ENCODE measurements around the gene SLC4A2. TPM values are rescaled to one million over a fixed set of nuclear protein-coding genes. Genes with fewer than 3 reads are reported as not detected.
A peak's percentile ranks its signal among the peaks of the same experiment; 100 is the strongest.

The SLC4A2 gene
- total RNA-seq, 1 donor from 2014 or later, result 83.1 TPM

DNA sequence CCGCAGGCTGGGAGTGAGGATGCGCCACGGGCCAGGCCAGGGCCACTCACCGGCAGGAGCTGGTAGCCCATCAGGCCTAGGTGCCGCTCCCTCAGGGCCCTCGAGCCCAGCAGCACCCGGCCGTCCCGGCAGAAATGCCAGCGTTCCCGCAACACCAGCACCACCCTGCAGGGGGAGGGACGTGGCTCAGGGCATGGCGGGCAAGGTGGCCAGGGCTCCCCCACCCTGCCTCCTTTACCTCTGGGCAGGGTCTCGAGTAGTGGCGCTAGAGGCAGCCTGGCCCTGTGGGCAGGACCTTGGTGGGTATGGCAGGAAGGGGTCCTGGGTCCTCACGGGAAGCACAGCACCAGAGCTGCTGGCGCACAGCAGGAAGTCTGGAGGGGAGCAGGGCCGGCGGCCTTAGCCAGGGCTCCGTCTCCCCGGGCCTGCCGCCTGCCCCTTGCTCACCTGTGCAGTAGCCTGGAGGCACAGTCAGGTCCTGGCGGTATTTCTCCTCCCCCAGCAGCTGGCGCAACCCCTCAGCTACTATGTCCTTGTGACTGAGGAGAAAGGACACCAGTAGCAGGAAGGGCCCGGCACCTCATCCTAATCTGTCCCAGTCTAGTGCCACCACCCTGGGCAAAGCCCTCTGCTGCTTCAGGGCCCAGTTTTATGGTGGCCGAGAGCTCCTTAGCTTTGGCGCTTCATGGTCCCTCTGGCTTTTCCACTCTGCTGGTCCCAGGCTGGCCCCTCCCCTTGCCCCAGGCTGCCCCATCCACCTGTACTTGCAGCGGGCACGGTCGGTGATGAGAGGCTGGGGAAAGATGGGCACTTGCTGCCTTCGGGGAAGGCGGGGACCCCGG, 17.7 kb downstream of the SLC4A2 start:
- DNase-seq (ENCODE audit: low spot score) (no peak), ATAC-seq (no peak)

DNA sequence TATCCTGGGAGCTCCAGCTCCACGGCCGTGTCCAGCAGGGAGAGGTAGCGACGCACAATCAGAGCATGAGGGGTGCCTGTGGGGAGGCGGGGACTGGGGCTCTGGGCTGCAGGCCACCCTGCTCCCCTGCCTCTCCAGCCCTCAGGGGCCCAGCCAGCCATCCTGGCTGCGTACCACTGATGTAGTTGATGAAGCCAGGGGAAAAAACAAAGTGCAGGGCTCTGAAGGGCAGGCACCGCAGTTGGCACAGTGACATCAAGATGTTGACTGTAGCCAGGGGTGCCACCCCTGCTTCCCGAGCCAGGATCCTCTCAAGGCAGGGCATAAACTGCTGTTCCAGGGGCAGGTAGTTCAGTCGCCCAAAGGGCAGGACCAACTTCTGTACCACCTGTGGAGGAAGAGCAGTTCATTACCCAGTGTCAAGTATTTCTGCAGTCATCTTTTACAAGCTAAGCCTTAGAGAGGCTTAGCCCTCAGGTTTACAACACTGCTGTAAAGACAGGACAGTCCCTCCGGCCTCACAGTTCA, 18.4 kb downstream of the SLC4A2 start:
- ATAC-seq (no peak), DNase-seq (ENCODE audit: low spot score) (peak; percentile 40)

DNA sequence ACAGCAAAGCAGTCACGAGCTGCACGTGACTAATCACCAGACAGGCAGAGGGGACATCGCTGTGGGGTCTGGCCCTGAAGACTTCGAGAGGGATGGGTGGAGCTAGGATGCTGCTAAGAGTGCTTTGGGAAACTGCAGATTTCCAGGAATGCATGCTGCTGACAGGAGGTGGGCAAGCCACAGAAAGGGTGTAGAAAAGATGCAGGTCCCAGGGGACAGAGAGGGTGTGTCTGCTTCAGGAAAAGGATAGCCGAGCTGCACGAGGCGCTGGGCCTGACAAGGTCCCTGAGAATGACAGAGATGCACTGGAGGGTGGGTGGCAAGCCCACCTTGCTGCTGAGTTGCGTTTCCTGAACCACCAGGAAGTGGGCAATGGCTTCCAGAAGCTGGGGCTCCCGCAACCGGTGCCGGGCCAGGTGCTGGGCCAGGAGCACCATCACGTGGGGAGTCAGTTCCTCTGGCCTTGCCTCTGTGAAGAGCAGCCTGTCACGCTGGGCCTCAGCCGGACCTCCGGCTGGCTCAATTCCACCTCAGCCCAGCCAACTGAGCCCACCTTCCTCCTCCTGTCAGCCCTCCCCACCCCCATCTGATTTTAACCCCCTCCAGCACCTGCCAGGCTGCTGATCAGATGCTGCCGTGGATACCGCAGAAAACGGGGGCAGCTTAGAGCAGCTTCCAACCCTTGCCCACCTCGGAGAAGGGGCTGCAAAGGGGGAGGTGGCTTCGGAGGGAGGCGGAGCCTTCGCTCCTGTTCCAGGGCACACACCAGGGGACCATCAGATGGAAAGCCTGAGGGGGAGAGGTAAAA, 19.0 kb downstream of the SLC4A2 start:
- ATAC-seq, result no peak
- peak; percentile 44 for DNase-seq (ENCODE audit: low spot score)

DNA sequence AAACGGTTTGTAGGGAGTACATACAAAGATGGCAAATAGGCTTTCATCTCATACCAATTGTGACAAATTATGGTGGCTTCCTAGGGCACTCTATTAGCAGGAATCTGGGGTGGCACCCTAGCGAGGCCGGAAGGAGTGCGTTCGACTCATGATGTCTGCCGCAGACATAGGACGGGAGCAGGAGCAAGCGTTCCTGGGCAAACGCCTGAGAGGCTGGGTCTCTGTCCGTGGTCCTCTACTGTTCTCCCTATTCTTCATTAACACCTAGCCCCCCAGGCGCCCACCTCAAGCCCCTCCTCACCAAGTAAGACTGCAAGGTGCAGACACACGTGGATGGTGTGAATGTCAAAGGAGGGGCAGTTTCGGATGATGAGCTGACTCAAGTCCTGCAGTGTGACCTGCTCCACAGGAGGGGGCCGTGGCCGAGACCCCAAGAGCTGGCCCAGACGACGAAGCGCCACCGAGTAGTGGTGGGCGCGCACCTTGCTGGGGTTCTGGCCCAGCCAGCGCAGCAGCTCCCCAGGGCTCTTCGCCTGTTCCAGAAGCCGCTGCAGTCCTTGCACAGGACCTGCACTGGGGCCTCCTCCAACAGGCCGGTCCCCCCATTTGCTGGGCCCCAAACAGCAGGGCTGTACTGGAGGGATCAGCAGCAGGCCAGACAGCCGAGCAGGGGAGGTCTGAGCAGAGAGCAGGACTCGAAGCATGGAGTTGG, 20.0 kb downstream of the SLC4A2 start:
- no peak for DNase-seq (ENCODE audit: low spot score)

DNA sequence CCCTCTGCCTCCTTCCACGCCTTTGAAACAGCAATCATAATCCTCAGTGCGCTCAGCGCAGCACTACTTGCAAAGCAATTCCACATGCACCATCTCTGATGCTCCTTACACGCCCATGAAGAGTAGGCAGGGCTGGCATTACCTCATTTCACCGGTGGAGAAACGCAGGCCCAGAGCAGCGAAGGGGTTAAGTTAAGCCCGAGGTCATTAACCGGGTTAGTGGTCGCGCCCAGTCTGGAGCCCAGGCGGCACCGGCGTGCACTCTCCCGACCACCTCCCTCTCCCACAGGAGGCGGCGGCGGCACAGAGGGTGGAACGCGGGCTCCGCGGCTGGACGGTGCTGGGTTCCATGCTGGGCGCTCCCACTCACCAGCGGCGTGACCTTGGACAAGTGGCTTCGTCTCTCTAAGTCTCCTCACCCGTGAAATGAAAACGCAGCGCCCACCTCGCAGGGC, 20.7 kb downstream of the SLC4A2 start:
- DNase-seq (ENCODE audit: low spot score) (no peak), ATAC-seq (peak; percentile 0)

More for the DNA sequence above, 20.0 kb downstream of the SLC4A2 start:
- ATAC-seq, result no peak

DNA sequence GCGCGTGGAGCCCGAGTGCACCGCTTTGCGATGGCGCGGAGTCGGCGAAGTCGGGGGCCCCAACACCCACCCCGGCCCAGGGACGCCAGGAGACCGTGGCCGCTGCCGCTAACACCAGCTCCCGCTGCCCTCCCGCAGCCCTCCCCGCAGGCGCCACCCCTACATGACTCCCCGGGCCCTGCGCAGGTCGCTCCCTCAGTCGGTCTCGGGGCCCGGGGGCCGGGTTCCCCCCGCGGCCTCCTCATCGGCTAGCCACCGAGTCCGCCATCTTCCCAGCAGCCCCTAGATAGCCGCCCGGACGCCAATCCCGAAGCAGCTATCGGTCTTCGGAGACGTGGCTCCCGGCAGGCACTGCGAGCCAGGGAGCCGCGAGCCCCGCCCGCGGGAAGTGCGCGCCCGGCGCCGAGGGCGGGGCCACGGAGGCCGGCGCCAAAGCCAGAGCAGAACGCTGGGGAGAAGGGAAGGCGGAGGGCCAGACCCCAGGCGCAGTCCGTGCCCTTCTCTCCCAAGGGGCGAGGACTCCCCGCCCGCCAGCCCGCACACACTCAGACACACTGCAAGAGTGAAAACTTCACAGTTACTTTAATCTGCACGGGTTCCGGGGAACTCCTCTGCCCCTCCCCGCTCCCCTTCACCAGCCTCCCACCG, 21.3 kb downstream of the SLC4A2 start, which contains the start of gene FASTK:
TSS of gene FASTK (minus strand) at position 288 of the 648 bp plus-strand sequence. CDS start at position 245, 43 bp downstream.
- peak; percentile 79 for ATAC-seq
- peak; percentile 94 for DNase-seq (ENCODE audit: low spot score)

DNA sequence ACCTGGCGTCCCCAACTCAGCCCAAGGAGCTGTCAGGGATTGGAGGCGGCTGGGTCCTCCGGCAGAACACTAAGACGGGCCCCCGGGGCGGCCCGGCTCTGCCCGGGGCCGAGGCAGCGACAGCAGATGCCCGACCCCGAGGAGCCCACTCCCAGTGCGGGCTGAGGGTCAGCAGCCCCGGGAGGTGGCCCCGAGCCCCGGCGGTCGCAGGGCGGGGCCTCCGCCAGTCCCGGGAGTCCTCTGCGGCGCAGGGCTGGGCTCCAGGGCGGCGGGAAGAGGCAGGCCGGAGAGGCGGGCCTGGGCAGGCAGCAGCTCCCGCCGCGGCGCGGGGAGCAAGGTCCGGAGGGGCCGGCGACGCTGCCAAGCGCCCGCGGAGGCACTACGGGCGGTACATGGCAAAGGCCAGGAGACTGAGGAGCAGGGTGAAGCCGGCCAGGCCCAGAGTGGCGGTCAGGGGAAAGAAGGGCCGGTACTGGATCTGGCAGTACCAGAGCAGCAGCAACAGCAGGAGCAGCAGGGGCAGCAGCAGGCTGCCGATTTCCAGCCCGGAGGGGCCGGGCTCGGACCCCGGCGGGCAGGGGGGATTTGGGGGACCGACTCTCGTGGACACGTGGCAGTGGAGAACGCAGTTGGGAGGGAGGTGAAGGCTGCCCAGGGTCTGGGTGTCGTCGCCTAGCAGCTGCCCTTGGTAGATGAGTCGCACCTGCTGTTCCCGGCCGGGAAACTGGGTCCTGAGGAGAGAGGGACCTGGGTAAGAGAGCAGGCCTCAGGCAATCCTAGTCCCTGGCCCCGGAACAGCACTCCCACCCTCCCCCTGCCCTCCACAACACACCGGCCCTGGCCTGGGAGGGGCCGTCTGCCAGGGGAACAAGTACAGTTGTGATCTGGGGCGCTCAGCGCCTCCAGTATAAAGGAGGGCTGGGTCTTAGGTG, 22.0 kb downstream of the SLC4A2 start:
- ATAC-seq (peak; percentile 59), DNase-seq (ENCODE audit: low spot score) (peak; percentile 83)

DNA sequence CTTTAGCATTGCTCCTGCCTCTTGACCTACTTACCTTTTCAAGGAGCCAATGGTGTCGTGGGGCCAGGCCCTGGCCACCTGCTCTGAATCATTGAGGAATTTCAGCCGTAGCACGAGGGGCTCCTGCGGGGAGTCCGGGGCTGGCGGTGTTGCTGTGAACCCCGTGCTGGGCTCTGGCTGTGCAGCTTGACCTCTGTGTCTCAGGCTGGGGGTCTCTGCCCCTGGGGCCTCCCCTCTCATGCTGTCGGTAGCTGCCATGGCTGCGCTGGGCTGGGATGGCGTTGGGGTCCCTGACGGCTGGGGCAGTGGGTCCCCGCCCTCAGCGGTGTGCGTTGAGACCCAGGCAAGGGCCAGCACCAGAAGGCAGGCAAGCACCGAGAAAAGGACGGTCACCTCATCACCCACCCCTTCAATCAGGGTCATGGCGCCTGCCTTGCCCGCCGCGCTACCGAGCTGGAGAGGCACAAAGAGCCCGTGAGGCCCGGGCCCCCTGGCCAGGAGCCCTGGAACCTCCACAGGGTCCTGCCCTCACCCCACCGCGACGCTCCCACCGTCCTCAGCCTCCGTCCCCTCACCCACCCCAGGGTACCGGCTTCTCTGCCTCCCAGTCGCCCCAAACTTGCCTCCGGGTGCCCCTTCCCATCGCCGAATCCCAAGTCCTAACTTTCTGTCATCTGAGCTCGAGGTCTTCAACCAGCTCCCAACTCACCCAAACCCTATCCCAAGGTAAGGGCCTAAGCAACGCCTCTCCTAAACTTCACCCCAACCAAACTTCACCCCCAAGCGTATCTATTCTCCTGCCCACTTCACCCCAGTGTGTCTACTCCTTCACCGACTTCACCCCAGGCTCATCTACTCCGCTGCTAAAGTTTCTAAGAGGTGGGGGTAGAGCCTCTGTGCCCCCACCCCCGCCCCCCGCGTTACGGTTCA, 23.0 kb downstream of the SLC4A2 start:
- ATAC-seq (no peak), DNase-seq (ENCODE audit: low spot score) (no peak)

DNA sequence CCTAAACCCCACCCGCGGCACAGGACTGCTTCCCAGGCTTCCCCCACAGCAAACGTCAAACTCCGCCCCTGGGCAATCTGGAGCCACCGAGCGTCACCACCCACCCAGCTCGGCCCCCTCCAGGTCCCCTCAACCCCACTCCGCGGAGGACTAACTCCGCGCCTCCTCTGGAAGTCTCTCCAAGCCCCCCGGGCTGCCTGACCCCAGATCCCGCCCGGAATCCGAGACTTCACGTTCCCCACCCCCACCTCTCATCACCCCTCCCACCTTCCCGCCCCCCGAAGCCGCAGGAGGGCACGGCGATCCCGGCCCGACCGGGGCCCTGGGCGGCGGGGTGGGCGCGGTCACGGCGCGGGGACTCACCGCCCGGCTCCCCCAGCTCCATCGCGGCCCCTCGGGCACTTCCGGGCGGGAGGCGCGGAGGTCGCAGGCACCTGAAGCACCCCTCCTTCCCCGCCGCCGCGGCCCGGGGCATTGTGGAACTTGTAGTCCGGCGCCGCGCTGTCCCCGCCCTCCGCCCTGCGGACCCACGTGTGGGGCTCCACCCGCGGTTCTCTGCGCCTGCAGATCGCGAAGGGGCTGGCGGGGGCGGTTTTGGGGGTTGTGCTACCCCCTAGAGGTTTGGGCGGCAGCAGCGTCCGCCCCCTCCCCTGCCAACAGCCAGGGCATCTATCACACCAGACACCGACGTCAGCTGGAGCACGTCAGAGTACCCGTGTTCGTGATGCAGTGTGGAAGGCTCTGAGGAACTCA, 23.9 kb downstream of the SLC4A2 start, which contains the start of gene TMUB1:
TSS of gene TMUB1 (minus strand) at position 423 of the 753 bp plus-strand sequence. CDS start 930 bp downstream, outside the sequence.
- ATAC-seq (peak; percentile 42), DNase-seq (ENCODE audit: low spot score) (peak; percentile 85)

DNA sequence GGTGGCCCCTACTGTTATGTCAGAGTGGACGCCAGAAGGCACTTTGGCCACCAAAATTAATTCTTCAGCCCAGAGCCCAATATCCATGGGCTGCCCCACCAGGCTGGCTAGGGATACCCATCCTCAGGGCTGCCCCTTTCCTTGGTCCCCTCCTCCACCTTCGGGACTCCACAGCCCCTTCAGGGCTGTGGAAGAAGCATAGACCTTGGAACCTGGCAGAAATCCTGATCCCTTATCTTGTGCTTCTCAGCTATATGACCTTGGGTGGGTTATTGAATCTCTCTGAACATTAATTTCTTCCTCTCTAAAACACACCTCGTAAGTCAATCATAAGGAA, 24.4 kb downstream of the SLC4A2 start:
- ATAC-seq (no peak), DNase-seq (ENCODE audit: low spot score) (no peak)

DNA sequence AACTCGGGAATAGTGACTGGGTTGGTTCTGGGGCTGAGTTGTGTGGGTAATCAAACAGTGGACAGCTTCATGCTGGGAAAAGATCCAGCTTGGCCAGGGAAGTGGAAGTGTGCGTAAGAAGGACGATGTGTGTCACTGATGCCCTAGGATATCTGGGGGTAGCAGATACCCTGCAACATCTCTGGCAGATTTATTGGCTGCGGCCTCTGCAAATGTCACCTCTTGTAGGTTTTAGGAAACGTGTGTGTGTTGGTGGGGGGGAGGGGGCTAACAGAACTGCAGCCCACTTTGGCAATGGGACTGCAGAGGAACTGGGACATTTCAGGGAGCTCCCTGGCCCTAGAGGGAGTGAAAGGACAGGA, 25.9 kb downstream of the SLC4A2 start:
- no peak for ATAC-seq
- no peak for DNase-seq (ENCODE audit: low spot score)

DNA sequence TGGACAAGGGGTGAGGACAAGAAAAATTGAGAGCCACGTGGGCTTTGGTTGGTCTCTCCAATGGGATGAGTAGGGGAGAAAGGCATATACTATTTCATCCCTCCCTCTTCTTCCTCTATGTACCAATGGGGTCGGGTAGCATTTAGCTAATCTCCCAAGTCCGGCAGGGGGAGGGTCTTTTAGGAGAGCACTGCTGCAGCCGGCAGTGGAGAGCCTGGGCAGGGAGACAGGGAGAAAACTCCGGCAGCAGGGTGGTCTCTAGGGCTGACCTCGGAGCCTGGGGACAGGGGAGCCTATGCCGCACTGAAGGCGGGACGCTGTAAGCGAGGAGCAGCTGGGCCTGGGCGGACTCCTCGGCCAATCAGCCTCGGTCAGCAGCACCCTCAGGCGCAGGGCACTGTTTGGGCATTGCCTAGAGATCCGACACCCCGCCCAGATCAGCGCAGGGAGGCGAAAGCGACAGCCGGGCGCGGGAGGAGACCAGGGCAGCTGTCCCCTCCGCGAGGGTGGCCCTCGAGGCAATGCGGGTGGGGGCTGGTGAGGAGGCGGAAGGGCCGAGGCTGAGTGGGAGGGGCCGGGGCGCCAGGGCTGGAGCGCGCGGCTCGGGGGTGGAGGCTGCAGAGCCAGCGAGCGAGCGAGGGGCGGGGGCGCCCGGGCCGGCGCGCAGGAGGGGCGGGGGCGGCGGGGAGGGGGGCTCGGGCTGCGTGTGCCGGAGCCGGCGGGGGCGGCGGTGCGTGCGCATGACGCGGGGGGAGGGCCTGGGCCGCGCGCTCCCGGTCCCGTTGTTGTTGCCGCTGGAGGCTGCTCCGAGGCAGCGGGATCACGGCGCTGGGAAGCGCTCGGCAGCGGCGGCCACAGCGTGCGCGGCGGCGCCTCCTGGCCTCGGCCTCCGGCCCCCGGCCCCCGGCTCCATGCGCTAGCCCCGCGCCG, 26.6 kb downstream of the SLC4A2 start, which contains the start of gene AGAP3:
TSS of gene AGAP3 (plus strand) at position 785 of the 930 bp plus-strand sequence. CDS start 267 bp downstream, outside the sequence.
- ATAC-seq (peak; percentile 61), DNase-seq (ENCODE audit: low spot score) (peak; percentile 93)

DNA sequence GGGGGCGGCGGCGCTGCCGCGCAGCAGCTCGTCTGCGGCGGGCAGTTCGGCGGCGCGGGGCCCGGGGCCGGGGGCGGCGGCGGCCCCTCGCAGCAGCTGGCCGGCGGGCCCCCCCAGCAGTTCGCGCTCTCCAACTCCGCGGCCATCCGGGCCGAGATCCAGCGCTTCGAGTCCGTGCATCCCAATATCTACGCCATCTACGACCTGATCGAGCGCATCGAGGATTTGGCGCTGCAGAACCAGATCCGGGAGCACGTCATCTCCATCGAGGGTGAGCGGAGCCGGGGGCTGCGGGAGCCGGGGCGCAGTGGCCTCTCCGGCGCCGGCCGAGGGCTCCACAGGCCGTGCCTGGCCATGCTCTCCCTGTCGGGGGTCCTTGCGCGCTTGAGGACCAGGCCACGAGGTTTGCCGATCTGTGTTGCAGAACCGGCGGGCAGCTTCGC, 27.4 kb downstream of the SLC4A2 start:
- ATAC-seq, result no peak

DNA sequence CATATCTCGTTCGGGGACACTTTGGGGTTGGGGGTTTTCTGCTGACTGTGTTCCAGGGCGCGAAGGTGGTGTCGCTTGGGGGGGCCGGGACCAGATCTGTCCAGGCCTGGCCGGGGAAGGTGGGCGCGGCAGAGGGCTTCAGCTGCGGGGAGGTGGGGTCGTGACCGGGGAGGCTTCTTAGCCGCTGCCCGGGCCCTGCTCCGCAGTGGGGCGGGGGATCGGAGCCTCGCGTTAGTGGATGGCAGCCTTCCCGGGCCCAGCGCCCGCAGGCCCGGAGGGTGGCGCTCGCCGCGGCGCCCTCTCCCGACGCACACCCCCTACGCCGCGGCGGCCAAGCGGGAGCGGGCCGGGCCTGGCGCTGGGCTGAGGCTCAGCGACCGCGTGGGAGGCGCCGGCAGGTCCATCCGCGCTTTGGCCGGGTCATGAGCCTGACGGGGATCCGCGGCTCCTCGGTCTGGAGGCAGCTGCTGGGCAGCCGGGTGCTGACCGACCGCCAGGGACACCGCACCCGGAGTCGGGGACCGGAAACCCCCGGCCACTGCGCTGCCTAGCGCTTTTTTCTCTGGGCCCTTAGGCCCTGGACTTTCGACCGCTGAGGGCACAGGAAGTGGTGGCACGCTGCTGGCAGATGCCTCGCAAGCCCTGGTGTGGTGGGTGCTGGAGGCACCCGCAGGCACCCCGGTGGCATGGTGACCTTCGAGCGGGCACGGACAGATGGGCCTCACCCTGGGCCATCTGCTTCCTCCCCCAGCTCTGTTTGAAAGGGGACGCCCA, 28.0 kb downstream of the SLC4A2 start:
- peak; percentile 85 for DNase-seq (ENCODE audit: low spot score)
- ATAC-seq, result peak; percentile 67

More for the DNA sequence above, 27.4 kb downstream of the SLC4A2 start:
- no peak for DNase-seq (ENCODE audit: low spot score)
